Astrocyte (in vitro differentiated cells and primary cell): ENCODE measurements around the gene TRAT1. TPM values are rescaled to one million over a fixed set of nuclear protein-coding genes. Genes with fewer than 3 reads are reported as not detected.

ENCODE experiments used
- DNase-seq: peaks from one replicate; pipeline ENCODE4 v3.0.0-alpha.2; 2010; ENCODE audit warnings: low read depth
- FAIRE-seq: peaks from 2 replicates; lab custom pipeline; 2011; peaks lifted over from hg19 to GRCh38; lab: Jason Lieb, UNC
- H2AFZ ChIP-seq: 2 replicates; pipeline ENCODE4 v1.6.0; 2012; ENCODE audit warnings: low read depth, low read length, inconsistent platforms
- H3K27ac ChIP-seq: 2 replicates; pipeline ENCODE4 v1.5.1; 2011; ENCODE audit warnings: low read depth, low read length, inconsistent platforms
- H3K27me3 ChIP-seq: 2 replicates; pipeline ENCODE4 v1.6.0; 2011; ENCODE audit warnings: low read length, inconsistent platforms; ENCODE audit not compliant: insufficient read depth
- H3K36me3 ChIP-seq: 2 replicates; pipeline ENCODE4 v1.5.1; 2011; ENCODE audit warnings: low read length, inconsistent platforms; ENCODE audit not compliant: insufficient read depth
- H3K4me1 ChIP-seq: 2 replicates; pipeline ENCODE4 v1.5.1; 2011; ENCODE audit warnings: low read length, inconsistent platforms; ENCODE audit not compliant: insufficient read depth
- H3K4me2 ChIP-seq: 2 replicates; pipeline ENCODE4 v1.6.0; 2012; ENCODE audit warnings: low read length, inconsistent platforms
- H3K4me3 ChIP-seq: 2 replicates; pipeline ENCODE4 v1.5.1; 2011; ENCODE audit warnings: low read depth, mild to moderate bottlenecking, low read length, inconsistent platforms; ENCODE audit not compliant: insufficient read depth
- H3K79me2 ChIP-seq: 2 replicates; pipeline ENCODE4 v1.6.0; 2012; ENCODE audit warnings: mild to moderate bottlenecking, low read length, inconsistent platforms; ENCODE audit not compliant: insufficient read depth
- H3K9ac ChIP-seq: 2 replicates; pipeline ENCODE4 v1.6.0; 2012; ENCODE audit warnings: mild to moderate bottlenecking, low read length, inconsistent platforms
- H3K9me3 ChIP-seq: 2 replicates; pipeline ENCODE4 v1.5.1; 2012; ENCODE audit warnings: low read depth, mild to moderate bottlenecking, low read length, inconsistent platforms; ENCODE audit not compliant: insufficient read depth
- H4K20me1 ChIP-seq: 2 replicates; pipeline ENCODE4 v1.6.0; 2012; ENCODE audit warnings: low read length, inconsistent platforms; ENCODE audit not compliant: insufficient read depth
- H3K27ac Mint-ChIP-seq: one replicate; pipeline ENCODE4 v1.8.0; 2021; ENCODE audit warnings: mild to moderate bottlenecking, mixed read lengths; ENCODE audit not compliant: unreplicated experiment
- H3K27me3 Mint-ChIP-seq: one replicate; pipeline ENCODE4 v1.8.0; 2021; ENCODE audit warnings: low read depth, mixed read lengths; ENCODE audit not compliant: unreplicated experiment
- H3K36me3 Mint-ChIP-seq: one replicate; pipeline ENCODE4 v1.8.0; 2021; ENCODE audit warnings: low read depth, mixed read lengths; ENCODE audit not compliant: unreplicated experiment
- H3K4me1 Mint-ChIP-seq: one replicate; pipeline ENCODE4 v1.8.0; 2021; ENCODE audit warnings: low read depth, mixed read lengths; ENCODE audit not compliant: unreplicated experiment
- H3K4me3 Mint-ChIP-seq: one replicate; pipeline ENCODE4 v1.8.0; 2021; ENCODE audit warnings: mild to moderate bottlenecking, moderate library complexity, mixed read lengths; ENCODE audit not compliant: unreplicated experiment
- H3K9me3 Mint-ChIP-seq: one replicate; pipeline ENCODE4 v1.8.0; 2021; ENCODE audit warnings: mild to moderate bottlenecking, mixed read lengths; ENCODE audit not compliant: unreplicated experiment
- EZH2 ChIP-seq: IDR thresholded peaks from 2 replicates; pipeline ENCODE4 v1.6.1; 2012; ENCODE audit warnings: mild to moderate bottlenecking, low read length, inconsistent platforms; ENCODE audit not compliant: insufficient read depth
- total RNA-seq: library from RNA; stranded (reverse); gene quantifications from 2 replicates; pipeline ENCODE4 v1.2.1, GENCODE V29; 2021
- TF ChIP-seq, protein P1 (sequence below): IDR thresholded peaks from 2 replicates; pipeline ENCODE4 v1.5.1; 2011; ENCODE audit warnings: low read depth, mild to moderate bottlenecking, inconsistent platforms, low read length, moderate library complexity; ENCODE audit not compliant: insufficient read depth

TRAT1 gene
- total RNA-seq, 1 donor from 2014 or later: not detected

DNA sequence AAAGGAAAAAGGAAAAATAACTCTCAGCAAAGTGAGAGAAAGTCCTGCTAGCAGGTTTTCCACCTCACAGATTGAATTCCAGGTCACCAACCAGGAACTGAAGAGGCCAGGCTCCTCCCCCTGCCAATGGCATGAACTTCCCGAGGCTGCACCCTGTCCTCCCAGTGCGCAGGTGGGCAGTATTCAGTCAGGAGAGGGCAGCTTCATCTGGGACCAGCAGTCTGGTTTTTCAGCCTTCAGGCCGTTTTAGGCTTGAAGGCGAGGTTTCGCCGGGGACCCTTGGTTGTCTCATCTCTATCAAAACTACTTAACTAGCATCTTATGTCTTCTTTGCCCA is 41.2 kb downstream of the TRAT1 start:
- no peaks in the 10 kb centered on the region for H3K9me3 Mint-ChIP-seq
- peak overlapping the region; percentile 24 for H3K4me2 ChIP-seq
- H3K4me3 ChIP-seq: no peak overlapping the region
- peaks cover 7% of the 10 kb centered on the region for H3K4me1 ChIP-seq
- no peaks in the 10 kb centered on the region for H3K79me2 ChIP-seq
- TF ChIP-seq EZH2: no peak
- TF ChIP-seq, protein P1, sequence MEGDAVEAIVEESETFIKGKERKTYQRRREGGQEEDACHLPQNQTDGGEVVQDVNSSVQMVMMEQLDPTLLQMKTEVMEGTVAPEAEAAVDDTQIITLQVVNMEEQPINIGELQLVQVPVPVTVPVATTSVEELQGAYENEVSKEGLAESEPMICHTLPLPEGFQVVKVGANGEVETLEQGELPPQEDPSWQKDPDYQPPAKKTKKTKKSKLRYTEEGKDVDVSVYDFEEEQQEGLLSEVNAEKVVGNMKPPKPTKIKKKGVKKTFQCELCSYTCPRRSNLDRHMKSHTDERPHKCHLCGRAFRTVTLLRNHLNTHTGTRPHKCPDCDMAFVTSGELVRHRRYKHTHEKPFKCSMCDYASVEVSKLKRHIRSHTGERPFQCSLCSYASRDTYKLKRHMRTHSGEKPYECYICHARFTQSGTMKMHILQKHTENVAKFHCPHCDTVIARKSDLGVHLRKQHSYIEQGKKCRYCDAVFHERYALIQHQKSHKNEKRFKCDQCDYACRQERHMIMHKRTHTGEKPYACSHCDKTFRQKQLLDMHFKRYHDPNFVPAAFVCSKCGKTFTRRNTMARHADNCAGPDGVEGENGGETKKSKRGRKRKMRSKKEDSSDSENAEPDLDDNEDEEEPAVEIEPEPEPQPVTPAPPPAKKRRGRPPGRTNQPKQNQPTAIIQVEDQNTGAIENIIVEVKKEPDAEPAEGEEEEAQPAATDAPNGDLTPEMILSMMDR: no peak
- DNase-seq: no peak
- no peak for FAIRE-seq
- H3K27me3 ChIP-seq: no peaks in the 10 kb centered on the region
- no peak overlapping the region for H3K4me3 Mint-ChIP-seq
- H3K9ac ChIP-seq: no peak overlapping the region
- H3K36me3 Mint-ChIP-seq: no peaks in the 10 kb centered on the region
- H3K27ac Mint-ChIP-seq: no peak overlapping the region
- no peaks in the 10 kb centered on the region for H3K4me1 Mint-ChIP-seq
- no peaks in the 10 kb centered on the region for H3K27me3 Mint-ChIP-seq
- H2AFZ ChIP-seq: no peak overlapping the region
- no peaks in the 10 kb centered on the region for H4K20me1 ChIP-seq
- H3K9me3 ChIP-seq: no peaks in the 10 kb centered on the region
- peak overlapping the region; percentile 8 for H3K27ac ChIP-seq
- no peaks in the 10 kb centered on the region for H3K36me3 ChIP-seq

DNA sequence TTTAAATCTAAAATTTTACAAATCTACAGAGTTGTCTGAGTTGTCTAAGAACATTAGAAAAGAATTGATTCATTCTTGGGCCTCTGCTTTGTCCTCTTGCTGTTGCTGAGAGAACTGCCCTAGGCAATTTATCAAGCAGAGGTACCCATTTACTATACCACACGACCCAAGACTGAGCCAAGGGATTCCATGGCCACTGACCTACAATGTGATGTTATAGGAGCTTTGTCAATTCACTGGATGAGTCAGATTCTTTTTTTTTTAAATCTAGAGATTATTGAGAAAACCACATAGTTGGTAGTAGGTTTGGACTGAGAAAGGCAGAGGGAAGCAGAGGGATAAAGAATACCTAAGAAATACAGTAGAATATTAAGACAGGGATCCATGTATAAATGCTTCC is 55.3 kb downstream of the TRAT1 start:
- FAIRE-seq: no peak

DNA sequence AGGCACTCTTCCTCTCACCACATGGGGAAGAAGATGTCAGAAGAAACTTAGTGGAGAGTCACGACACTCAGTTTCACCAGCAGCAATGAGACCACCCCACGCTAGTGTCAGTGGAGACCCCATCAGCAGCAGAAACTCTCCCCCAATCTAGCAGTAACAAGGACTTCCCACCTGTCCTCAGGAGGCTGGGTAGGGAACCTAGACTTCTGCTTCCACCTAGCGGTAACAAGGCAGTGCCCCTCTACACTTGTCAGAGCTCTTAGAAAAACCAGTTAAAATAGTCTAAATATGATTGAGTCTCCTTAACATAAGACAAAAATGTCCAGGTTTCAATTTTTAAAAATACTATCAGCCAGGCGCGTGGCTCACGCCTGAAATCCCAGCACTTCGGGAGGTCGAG is 57.3 kb downstream of the TRAT1 start:
- no peak overlapping the region for H3K27ac ChIP-seq
- Mint-ChIP-seq H3K4me1 (no peaks in the 10 kb centered on the region), H3K27ac (no peak overlapping the region), H3K9me3 (no peaks in the 10 kb centered on the region), H3K36me3 (no peaks in the 10 kb centered on the region), H3K4me3 (no peak overlapping the region), H3K27me3 (peaks cover 3% of the 10 kb centered on the region)
- H2AFZ ChIP-seq: no peak overlapping the region
- no peaks in the 10 kb centered on the region for H3K79me2 ChIP-seq
- H4K20me1 ChIP-seq: no peaks in the 10 kb centered on the region
- FAIRE-seq (no peak), DNase-seq (no peak)
- H3K36me3 ChIP-seq: no peaks in the 10 kb centered on the region
- no peaks in the 10 kb centered on the region for H3K4me1 ChIP-seq
- no peaks in the 10 kb centered on the region for H3K9me3 ChIP-seq
- no peak overlapping the region for H3K4me3 ChIP-seq
- no peaks in the 10 kb centered on the region for H3K27me3 ChIP-seq
- no peak for TF ChIP-seq EZH2
- TF ChIP-seq, protein P1: no peak
- no peak overlapping the region for H3K9ac ChIP-seq
- H3K4me2 ChIP-seq: no peak overlapping the region

More for the DNA sequence above, 55.3 kb downstream of the TRAT1 start:
- no peaks in the 10 kb centered on the region for H3K9me3 ChIP-seq
- Mint-ChIP-seq H3K27ac (no peak overlapping the region), H3K4me1 (no peaks in the 10 kb centered on the region), H3K9me3 (no peaks in the 10 kb centered on the region), H3K36me3 (no peaks in the 10 kb centered on the region), H3K27me3 (peaks cover 4% of the 10 kb centered on the region), H3K4me3 (no peak overlapping the region)
- H3K27me3 ChIP-seq: no peaks in the 10 kb centered on the region
- H3K4me1 ChIP-seq: no peaks in the 10 kb centered on the region
- no peak overlapping the region for H3K27ac ChIP-seq
- no peak overlapping the region for H3K4me3 ChIP-seq
- no peaks in the 10 kb centered on the region for H3K79me2 ChIP-seq
- no peaks in the 10 kb centered on the region for H3K36me3 ChIP-seq
- H4K20me1 ChIP-seq: no peaks in the 10 kb centered on the region
- no peak overlapping the region for H3K9ac ChIP-seq
- no peak for DNase-seq
- H3K4me2 ChIP-seq: no peak overlapping the region
- H2AFZ ChIP-seq: no peak overlapping the region
- TF ChIP-seq EZH2: no peak
- TF ChIP-seq, protein P1: no peak
